Activated B cell treated with CpG ODN at 0.5 μM for 24 hours (primary cell): Measurements from ENCODE around the gene EIF6. TPM values are rescaled to one million over a fixed set of nuclear protein-coding genes. Genes with fewer than 3 reads are reported as not detected.

Experiments used
- ATAC-seq: fragments of 200-7000 bp; cut with Tn5 transposase; one replicate; pipeline ENCODE4 v1.10.0; 2021; ENCODE audit warnings: low read depth, mild to moderate bottlenecking, moderate library complexity
- CTCF ChIA-PET: fragments of 350-600 bp; sonication (Branson Sonifier 250); formaldehyde crosslinking; loops from one replicate; lab custom pipeline; 2021; ENCODE audit warnings: antibody characterized with exemption; lab: Charles Lee
- POLR2A ChIA-PET: fragments of 350-600 bp; sonication (Branson Sonifier 250); formaldehyde crosslinking; loops from one replicate; lab custom pipeline; 2021; ENCODE audit warnings: antibody characterized with exemption; lab: Charles Lee
- DNase-seq: peaks from one replicate; pipeline ENCODE4 v3.0.0; 2022
- H3K27ac Mint-ChIP-seq: one replicate; pipeline ENCODE4 v1.8.0; 2020; ENCODE audit warnings: mixed read lengths
- H3K27me3 Mint-ChIP-seq: one replicate; pipeline ENCODE4 v1.8.0; 2021; ENCODE audit warnings: mixed read lengths
- H3K36me3 Mint-ChIP-seq: one replicate; pipeline ENCODE4 v1.8.0; 2021; ENCODE audit warnings: low read depth, mixed read lengths
- H3K4me1 Mint-ChIP-seq: one replicate; pipeline ENCODE4 v1.8.0; 2021; ENCODE audit warnings: mixed read lengths
- H3K4me3 Mint-ChIP-seq: one replicate; pipeline ENCODE4 v1.8.0; 2020; ENCODE audit warnings: mild to moderate bottlenecking, mixed read lengths
- H3K9me3 Mint-ChIP-seq: one replicate; pipeline ENCODE4 v1.8.0; 2020; ENCODE audit warnings: mixed read lengths
- CTCF ChIP-seq: fragments of 200-600 bp; IDR thresholded peaks from one replicate; pipeline ENCODE4 v1.8.0; 2022; ENCODE audit warnings: antibody characterized with exemption, mild to moderate bottlenecking
- intact Hi-C: fragments of 100-400 bp; cut with micrococcal nuclease; formaldehyde crosslinking; loops from one replicate; pipeline ENCODE4 v1.15.1; 2024
- total RNA-seq: library from RNA; stranded (reverse); gene quantifications from 2 replicates; pipeline ENCODE4 v1.2.3, GENCODE V29; 2022

Gene EIF6
- total RNA-seq, 1 donor from 2014 or later = 137 TPM

- Mint-ChIP-seq H3K27ac (no peak overlapping the region), H3K4me3 (no peak overlapping the region), H3K36me3 (peaks cover 5% of the 10 kb centered on the region), H3K9me3 (no peaks in the 10 kb centered on the region), H3K27me3 (peaks cover 4% of the 10 kb centered on the region), H3K4me1 (no peaks in the 10 kb centered on the region)
- ChIA-PET POLR2A (interaction anchor here (1.1 kb wide), 1 partner anchor 14 kb away, joined by 4 read pairs; the partner anchor contains the start of gene EIF6), CTCF (no interaction called here)
- DNase-seq (no peak), ATAC-seq (no peak)
- TF ChIP-seq CTCF = no peak
- intact Hi-C loops = no loop called here
Observed at GRCh38 chr20:35298264-35298663, 13.7 kb upstream of the EIF6 start.

- intact Hi-C loops = no loop called here
- no peaks in the 10 kb centered on the region for H3K4me1 Mint-ChIP-seq
- CTCF ChIA-PET = no interaction called here
- H3K4me3 Mint-ChIP-seq = no peak overlapping the region
- no peak for DNase-seq
- no peak for ATAC-seq
- peaks cover 7% of the 10 kb centered on the region for H3K27me3 Mint-ChIP-seq
- POLR2A ChIA-PET = interaction anchor here (1.1 kb wide), 1 partner anchor 13 kb away, joined by 4 read pairs; the partner anchor contains the start of gene EIF6
- no peak for TF ChIP-seq CTCF
- no peak overlapping the region for H3K27ac Mint-ChIP-seq
- peaks cover 5% of the 10 kb centered on the region for H3K36me3 Mint-ChIP-seq
- no peaks in the 10 kb centered on the region for H3K9me3 Mint-ChIP-seq
Observed at GRCh38 chr20:35297740-35298139, 13.2 kb upstream of the EIF6 start.

DNA sequence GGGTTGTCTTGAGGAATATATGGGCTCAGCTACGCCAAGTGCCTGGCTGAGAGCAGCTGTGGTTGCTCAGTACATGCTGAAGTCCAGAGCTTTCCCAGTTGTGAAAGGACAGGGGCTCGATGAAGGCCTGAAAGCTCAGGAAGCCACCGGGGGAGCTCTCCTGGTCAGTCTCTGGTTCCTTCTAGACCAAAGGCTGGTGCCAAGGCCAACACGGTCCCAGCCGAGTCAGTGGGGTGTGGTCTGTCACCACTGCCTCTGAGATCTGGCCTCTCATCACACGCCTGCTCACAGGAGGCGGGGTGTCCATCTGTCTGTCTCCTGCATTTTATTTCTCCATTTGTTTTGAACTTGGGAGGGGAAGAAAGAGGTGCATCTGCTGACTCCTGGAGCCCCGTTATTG, 12.6 kb upstream of the EIF6 start:
- CTCF ChIA-PET = no interaction called here
- POLR2A ChIA-PET = no interaction called here
- ATAC-seq (no peak), DNase-seq (no peak)
- no peaks in the 10 kb centered on the region for H3K4me1 Mint-ChIP-seq
- peaks cover 5% of the 10 kb centered on the region for H3K36me3 Mint-ChIP-seq
- no peak overlapping the region for H3K4me3 Mint-ChIP-seq
- H3K27me3 Mint-ChIP-seq = peaks cover 10% of the 10 kb centered on the region
- no peak for TF ChIP-seq CTCF
- no peak overlapping the region for H3K27ac Mint-ChIP-seq
- intact Hi-C loops = no loop called here
- H3K9me3 Mint-ChIP-seq = no peaks in the 10 kb centered on the region

GRCh38 chr20:35296101-35296554, 11.6 kb upstream of the EIF6 start:
- intact Hi-C loops = no loop called here
- POLR2A ChIA-PET = no interaction called here
- CTCF ChIA-PET = no interaction called here
- no peaks in the 10 kb centered on the region for H3K9me3 Mint-ChIP-seq
- H3K36me3 Mint-ChIP-seq = no peaks in the 10 kb centered on the region
- no peak for ATAC-seq
- H3K4me3 Mint-ChIP-seq = no peak overlapping the region
- H3K4me1 Mint-ChIP-seq = no peaks in the 10 kb centered on the region
- H3K27ac Mint-ChIP-seq = no peak overlapping the region
- no peak for DNase-seq
- peaks cover 10% of the 10 kb centered on the region for H3K27me3 Mint-ChIP-seq
- no peak for TF ChIP-seq CTCF

DNA sequence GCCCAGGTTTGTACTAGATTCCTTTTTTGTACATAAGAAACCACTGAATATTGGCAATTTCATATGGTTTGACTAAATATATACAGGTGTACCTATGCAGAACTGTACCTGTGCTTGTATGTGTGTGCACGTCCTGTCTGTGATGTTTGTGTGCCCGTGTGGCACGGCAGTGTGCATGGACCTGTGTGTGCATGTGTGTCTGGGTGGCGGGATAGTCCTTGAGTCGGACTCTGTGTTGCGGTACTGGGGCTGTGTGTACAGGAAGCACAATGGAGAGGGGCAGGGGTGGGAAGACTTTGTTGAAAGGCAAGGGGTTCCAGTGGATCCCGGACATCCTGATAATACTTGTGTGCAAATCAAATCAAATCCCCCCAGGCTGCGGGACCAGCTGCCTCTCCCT, 11.1 kb upstream of the EIF6 start:
- POLR2A ChIA-PET = interaction anchor here (0.6 kb wide), 1 partner anchor 81 kb away, joined by 4 read pairs; no protein-coding TSS in a partner anchor
- CTCF ChIA-PET = interaction anchor here (1.0 kb wide), 1 partner anchor 8 kb away, joined by 3 read pairs; no protein-coding TSS in a partner anchor
- ATAC-seq (no peak), DNase-seq (no peak)
- no peaks in the 10 kb centered on the region for H3K9me3 Mint-ChIP-seq
- H3K27ac Mint-ChIP-seq = no peak overlapping the region
- no peaks in the 10 kb centered on the region for H3K4me1 Mint-ChIP-seq
- intact Hi-C loops = no loop called here
- no peak for TF ChIP-seq CTCF
- peaks cover 10% of the 10 kb centered on the region for H3K27me3 Mint-ChIP-seq
- H3K36me3 Mint-ChIP-seq = no peaks in the 10 kb centered on the region
- H3K4me3 Mint-ChIP-seq = no peak overlapping the region
